LNCaP clone FGC (cell line): ENCODE results near the gene ADCYAP1R1.
A peak's percentile ranks its signal among the peaks of the same experiment; 100 is the strongest.

ENCODE experiments used
- DNase-seq: peaks from one replicate; pipeline ENCODE4 v3.0.0-alpha.2; 2011; ENCODE audit warnings: low read depth
- H3K4me3 ChIP-seq: 2 replicates; pipeline ENCODE4 v1.5.1; 2011; ENCODE audit warnings: mild to moderate bottlenecking, low read depth, low read length, control low read depth
- TF ChIP-seq, protein P1 (sequence below): IDR thresholded peaks from 2 replicates; pipeline ENCODE4 v1.5.1; 2012; ENCODE audit warnings: mild to moderate bottlenecking; ENCODE audit not compliant: control insufficient read depth, insufficient read depth; ENCODE audit errors: extremely low read depth

Gene ADCYAP1R1

DNA sequence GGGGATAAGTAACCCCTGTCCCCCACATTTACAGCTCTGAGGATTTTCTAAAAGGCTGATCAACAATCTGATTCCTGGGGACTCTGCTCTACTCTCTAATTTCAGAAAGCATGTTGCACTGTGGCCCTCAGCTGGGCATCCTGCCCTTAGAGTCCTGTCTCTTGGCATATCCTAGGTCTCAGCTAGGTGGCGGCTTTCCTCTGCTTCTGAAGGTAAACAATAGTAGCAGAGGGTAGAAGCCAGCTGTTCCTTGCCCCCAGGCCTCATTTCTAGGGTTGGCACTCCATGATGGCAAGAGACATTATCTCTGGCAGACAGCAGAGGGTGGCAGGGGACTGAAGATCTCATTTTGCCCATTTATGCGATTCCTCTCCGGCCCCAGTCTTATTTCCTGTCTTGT is 77.0 kb downstream of the ADCYAP1R1 start:
- no peak overlapping the region for H3K4me3 ChIP-seq
- no peak for DNase-seq
- TF ChIP-seq, protein P1, sequence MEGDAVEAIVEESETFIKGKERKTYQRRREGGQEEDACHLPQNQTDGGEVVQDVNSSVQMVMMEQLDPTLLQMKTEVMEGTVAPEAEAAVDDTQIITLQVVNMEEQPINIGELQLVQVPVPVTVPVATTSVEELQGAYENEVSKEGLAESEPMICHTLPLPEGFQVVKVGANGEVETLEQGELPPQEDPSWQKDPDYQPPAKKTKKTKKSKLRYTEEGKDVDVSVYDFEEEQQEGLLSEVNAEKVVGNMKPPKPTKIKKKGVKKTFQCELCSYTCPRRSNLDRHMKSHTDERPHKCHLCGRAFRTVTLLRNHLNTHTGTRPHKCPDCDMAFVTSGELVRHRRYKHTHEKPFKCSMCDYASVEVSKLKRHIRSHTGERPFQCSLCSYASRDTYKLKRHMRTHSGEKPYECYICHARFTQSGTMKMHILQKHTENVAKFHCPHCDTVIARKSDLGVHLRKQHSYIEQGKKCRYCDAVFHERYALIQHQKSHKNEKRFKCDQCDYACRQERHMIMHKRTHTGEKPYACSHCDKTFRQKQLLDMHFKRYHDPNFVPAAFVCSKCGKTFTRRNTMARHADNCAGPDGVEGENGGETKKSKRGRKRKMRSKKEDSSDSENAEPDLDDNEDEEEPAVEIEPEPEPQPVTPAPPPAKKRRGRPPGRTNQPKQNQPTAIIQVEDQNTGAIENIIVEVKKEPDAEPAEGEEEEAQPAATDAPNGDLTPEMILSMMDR = peak; percentile 62

- H3K4me3 ChIP-seq = no peak overlapping the region
- TF ChIP-seq, protein P1 = no peak
- no peak for DNase-seq
These were observed 81.4 kb downstream of the ADCYAP1R1 start for GRCh38 chr7:31133497-31133896.

GRCh38 chr7:31134246-31135188 is 82.4 kb downstream of the ADCYAP1R1 start:
- no peak overlapping the region for H3K4me3 ChIP-seq
- TF ChIP-seq, protein P1 = peak; percentile 83
- DNase-seq = peak; percentile 31

GRCh38 chr7:31137234-31137633 is 85.1 kb downstream of the ADCYAP1R1 start:
- TF ChIP-seq, protein P1 = no peak

DNA sequence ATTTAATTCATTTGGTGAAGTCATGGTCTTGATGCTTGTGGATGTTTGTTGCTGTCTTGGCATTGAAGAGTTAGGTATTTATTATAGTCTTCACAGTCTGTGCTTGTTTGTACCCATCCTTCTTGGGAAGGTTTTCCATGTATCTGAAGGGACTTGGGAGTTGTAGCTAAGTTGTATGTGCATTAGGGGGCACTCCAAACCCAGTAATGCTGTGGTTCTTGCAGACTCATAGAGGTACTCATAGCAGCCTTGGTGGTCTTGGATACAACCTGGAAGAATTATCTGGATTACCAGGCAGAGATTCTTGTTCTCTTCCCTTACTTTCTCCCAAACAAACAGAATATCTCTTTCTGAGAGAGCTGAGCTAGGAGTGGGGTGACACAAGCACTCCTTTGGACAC is 93.2 kb downstream of the ADCYAP1R1 start:
- no peak overlapping the region for H3K4me3 ChIP-seq
- TF ChIP-seq, protein P1 = no peak
- DNase-seq = no peak

More at GRCh38 chr7:31137234-31137633, 85.1 kb downstream of the ADCYAP1R1 start:
- no peak for DNase-seq
- no peak overlapping the region for H3K4me3 ChIP-seq

- TF ChIP-seq, protein P1 = no peak
- no peak for DNase-seq
- H3K4me3 ChIP-seq = no peak overlapping the region
These were observed 93.9 kb downstream of the ADCYAP1R1 start for GRCh38 chr7:31146030-31146429.
